ENCODE results near the gene LCN2.

GRCh38 chr9:128168731-128169308 is 19.6 kb downstream of the LCN2 start:
- TF ChIP-seq CTCF (IDR thresholded peaks at IDR 0.05; ENCODE audit: insufficient read depth, low read length, poor library complexity, severe bottlenecking): no peak
- no peak for TF ChIP-seq EZH2phosphoT487 (conservative IDR thresholded peaks at IDR 0.05; ENCODE audit: low read length)
